ENCODE measurements around the gene PIK3R6.
A peak's percentile ranks its signal among the peaks of the same experiment; 100 is the strongest.

The PIK3R6 gene

GRCh38 chr17:8900207-8900606 lies 32.7 kb upstream of the PIK3R6 start:
- DNase-seq (ENCODE audit: extremely low read depth, low read depth) = no peak
- no peak for TF ChIP-seq CTCF (IDR thresholded peaks at IDR 0.05; ENCODE audit: low read depth, low read length)

DNA sequence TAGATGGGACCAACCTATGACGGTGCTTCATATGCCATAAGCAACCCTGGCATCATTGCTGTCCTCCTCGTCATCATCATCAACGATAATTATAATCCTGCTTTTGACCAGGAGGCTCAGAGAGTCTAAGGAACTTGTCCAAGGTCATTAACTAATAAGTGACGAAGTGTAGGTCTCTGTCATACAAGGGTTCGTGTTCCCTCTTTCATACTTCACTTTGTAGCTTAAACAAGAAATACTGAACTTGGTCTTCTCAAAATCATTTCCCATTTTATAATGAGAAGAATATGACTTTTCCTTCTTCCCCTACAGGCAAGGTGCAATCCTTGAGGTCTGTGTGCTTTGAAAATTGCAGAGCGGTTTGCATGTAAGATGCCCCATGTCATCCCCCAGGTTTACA lies 31.2 kb upstream of the PIK3R6 start:
- no peak for DNase-seq (ENCODE audit: extremely low read depth, low read depth)
- TF ChIP-seq CTCF (IDR thresholded peaks at IDR 0.05; ENCODE audit: low read depth, low read length) = no peak

GRCh38 chr17:8898126-8898525 lies 30.7 kb upstream of the PIK3R6 start:
- no peak for DNase-seq (ENCODE audit: extremely low read depth, low read depth)
- no peak for TF ChIP-seq CTCF (IDR thresholded peaks at IDR 0.05; ENCODE audit: low read depth, low read length)

DNA sequence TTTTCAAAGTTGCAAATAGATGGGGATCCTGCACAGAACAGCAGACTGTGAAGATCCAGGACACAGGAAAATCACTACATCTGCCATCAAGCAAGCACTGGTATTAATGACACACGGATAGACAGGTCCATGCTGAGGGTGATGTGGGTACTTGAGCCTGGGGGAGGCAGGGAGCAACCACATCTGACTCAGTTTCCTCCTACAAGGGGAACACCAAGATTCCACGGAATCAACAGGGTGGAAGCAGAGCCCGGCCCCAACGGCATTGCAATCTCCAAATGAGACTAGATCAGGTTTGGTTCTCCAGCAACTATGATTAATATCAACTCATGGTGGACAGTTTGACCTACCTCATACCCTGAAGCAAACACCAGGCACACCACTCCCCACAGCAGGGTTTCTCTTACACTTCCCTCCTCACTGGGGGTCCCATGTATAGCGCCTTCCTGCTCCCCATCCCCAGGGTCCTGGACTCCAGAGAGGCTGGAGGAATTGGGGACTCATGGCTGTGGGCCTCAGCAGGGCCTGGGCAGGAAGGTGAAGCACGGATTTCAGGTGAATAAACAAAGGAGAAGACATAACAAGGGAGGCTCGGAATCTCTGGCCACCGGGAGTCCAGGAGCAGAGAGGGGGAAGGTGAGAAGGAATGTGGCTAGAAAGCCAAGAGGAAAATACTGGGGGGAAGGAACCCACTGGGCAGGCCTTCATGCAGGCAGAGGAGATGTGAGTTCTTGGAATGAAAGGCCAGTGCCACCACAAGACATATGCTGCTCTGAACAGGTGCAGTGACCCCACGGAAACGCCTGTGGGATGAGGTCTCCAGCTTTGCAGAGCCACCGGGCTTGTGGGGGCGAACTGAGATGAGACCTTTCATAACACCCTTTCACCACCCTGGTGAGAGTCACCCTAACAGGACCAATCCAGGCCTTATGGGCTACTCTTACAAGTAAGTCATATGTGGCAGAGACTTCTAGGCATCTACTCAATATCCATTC lies 29.5 kb upstream of the PIK3R6 start:
- DNase-seq (ENCODE audit: extremely low read depth, low read depth) = no peak
- TF ChIP-seq CTCF (IDR thresholded peaks at IDR 0.05; ENCODE audit: low read depth, low read length) = no peak

DNA sequence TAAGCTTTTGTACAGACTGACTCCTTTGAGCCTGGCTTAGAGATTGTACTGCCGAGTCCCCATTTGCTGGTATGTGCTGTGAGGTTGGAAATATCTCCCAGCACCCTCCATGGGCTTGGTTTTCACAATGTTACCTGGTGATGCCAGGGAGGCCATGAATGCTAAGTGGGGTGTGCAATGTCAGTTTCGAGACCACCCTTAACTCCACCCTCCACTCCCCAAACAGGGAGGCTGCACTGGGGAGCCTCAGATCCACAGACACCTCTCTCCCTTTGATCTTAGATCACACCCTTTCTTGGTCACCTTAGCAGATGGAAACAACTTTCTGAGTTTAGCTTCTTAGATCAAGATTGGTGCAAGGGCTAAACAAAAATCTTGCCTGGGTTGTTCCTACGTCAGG lies 28.6 kb upstream of the PIK3R6 start:
- no peak for TF ChIP-seq CTCF (IDR thresholded peaks at IDR 0.05; ENCODE audit: low read depth, low read length)
- no peak for DNase-seq (ENCODE audit: extremely low read depth, low read depth)

GRCh38 chr17:8894673-8895578 lies 27.5 kb upstream of the PIK3R6 start:
- DNase-seq (ENCODE audit: extremely low read depth, low read depth) = peak; percentile 20
- TF ChIP-seq CTCF (IDR thresholded peaks at IDR 0.05; ENCODE audit: low read depth, low read length) = peak; percentile 78

All from AG09319 (cell line).